ENCODE data around the gene GRIN2A.

The GRIN2A gene

GRCh38 chr16:9852003-9852402, 330.2 kb downstream of the GRIN2A start:
- DNase-seq (ENCODE audit: low read depth), result no peak

GRCh38 chr16:9850817-9851216, 331.4 kb downstream of the GRIN2A start:
- DNase-seq (ENCODE audit: low read depth), result no peak

DNA sequence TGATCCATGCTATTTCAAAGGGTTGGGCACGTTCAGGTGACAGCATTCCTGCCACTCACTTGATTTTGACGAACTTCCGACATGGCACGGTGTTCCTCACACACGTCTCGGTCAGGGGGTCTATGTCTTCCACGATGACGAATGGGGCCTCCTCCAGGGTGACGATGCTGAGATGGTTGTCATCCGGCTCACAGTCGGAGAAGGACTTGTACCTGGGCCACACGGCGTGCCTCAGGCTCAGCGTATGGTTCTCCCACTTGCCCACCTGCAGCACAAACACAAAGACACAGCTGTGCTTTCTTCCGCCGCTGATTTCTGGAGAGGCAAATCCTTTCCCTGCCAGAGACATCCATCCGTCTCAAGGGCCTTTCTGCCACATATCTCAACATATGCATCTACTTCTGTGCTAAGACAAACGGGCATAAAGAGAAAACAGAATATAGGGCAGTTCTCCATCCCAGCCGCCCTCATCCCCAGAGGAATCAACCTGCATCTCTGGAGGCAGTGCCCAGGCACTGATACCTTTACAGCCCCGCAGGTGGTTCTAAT, 332.5 kb downstream of the GRIN2A start:
- DNase-seq (ENCODE audit: low read depth), result no peak

DNA sequence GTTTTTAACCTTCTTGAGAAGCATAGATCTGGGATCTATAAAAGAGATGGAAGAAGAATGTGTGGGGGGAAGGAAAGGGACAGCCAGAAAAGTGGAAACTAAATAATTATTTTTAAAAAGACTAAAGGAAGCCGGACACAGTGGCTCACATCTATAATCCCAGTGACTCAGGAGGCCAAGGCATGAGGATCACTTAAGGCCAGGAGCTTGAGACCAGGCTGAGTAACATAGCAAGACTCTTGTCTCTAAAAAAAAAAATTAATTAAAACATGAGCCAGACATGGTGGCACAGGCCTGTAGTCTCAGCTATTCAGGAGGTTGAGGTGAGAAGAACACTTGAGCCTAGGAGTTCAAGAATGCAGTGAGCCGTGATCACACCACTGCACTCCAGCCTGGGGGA, 335.1 kb downstream of the GRIN2A start:
- no peak for DNase-seq (ENCODE audit: low read depth)

DNA sequence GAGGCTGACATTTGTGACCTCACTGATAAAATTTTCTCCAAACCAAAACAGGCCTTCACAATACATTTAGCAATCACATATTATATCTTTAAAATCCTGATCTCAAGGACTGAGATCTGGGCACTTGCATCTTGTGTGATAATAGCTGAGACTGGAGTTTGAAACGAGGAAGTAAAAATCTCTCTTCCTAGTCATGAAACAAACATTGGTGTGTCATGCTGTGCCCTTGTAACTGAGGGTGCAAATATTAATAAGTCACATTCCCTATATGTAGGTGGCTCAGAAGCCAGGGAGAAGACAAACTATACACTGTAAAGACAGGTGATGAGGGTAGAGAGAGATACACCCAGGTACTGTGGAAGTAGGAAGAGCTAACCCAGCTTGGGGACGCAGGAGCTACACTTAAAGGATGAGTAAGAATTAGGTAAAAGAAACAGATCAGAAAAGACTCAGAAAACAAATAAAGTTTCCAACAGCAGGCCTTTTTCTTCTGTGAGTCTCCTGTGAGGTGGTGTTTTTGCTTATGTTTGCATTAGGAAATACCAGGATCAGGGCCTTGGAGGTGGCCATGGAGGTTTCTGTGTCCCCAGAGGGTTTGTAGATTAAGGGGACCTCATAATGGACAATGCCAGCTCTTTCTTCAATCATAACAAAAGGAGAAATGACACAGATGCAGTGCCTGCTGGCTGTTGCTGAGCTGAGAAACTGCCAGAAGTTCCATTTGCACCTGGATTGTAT, 335.7 kb downstream of the GRIN2A start:
- no peak for DNase-seq (ENCODE audit: low read depth)

- no peak for DNase-seq (ENCODE audit: low read depth)
Observed at GRCh38 chr16:9845661-9846361, 336.4 kb downstream of the GRIN2A start.

GRCh38 chr16:9844361-9844760, 337.9 kb downstream of the GRIN2A start:
- no peak for DNase-seq (ENCODE audit: low read depth)

DNA sequence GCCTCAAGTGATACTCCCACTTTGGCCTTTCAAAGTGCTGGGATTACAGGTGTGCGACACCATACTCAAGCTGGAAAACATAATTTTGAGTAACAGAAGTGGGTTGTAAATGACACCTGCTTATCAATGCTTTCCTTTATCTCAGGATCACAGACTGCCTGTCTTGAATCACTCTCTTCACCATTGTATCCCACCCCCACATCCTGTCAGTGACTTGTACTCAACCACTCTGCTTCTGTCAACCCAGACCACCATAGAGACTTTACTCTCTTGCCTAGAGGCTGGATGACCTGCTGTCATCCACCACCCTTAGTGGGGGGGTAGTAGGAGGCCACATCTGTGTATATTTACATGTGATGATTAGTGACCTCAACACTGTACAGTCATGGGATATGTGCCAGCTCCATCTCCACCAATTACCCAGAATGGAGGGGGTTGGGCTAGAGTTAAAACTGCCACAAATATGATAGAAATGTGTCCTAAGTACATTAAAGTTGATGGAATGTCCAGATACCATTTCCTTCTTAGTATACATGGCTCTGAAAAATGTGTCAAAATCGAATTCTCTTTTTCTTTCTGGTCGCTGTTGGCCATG, 338.7 kb downstream of the GRIN2A start:
- DNase-seq (ENCODE audit: low read depth), result no peak

DNA sequence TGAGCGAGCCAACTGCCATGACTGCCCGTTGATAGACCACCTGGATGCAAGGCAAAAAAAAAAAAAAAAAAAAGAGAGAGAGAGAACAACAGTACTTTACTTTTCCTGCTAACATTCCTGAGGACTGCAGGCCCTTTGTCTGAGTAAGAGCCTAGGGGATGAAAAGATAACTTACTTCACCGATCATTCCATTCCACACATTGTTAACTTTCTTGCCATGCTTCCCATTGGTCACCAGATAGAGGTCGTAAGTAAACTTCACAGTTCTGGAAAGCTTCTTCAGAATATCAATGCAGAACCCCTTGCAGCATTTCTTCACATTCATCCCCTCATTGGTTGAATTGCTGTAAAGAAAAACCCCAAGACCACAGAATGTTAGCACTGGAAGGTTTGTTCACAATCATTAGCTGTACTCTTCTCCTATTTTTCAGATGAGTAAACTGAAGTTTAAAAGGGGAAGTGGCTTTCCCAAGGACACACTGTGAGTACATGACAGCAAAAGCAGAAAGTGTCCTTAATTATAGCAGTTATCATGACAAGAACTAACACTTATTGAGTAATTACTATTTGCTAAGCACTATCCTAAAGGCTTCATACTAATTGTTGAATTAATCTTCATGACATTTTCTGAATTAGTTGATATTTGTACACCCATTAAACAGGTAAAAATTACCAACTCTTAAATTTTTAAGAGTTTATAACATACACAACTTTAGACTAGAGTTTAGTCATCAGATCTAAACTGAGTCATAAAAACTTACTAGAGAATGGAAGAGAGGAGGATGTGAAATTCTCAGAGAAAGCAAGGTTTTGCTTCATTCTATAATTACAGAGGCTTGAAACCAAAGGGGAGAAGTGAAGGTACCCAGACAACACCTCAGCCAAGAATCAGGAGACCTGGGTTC, 341.2 kb downstream of the GRIN2A start:
- no peak for DNase-seq (ENCODE audit: low read depth)

DNA sequence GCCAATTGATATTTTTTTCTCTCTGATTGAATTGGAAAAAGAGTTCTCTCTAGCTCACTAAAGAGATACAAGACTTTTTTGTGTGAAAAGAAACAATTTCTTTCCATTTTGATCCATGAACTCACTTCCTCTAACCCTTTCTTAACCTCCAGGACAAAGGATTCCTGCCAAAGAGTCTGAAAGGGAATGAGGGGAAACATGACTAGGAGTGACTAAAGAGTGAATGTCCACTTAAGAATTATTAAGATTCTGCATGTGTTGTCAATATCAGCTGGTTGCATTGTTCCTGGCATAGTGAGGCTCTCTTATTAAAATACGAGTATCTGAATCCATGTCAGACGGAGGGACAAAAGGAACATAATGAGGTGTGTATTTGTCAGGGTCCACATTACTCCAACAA, 344.7 kb downstream of the GRIN2A start:
- no peak for DNase-seq (ENCODE audit: low read depth)

DNA sequence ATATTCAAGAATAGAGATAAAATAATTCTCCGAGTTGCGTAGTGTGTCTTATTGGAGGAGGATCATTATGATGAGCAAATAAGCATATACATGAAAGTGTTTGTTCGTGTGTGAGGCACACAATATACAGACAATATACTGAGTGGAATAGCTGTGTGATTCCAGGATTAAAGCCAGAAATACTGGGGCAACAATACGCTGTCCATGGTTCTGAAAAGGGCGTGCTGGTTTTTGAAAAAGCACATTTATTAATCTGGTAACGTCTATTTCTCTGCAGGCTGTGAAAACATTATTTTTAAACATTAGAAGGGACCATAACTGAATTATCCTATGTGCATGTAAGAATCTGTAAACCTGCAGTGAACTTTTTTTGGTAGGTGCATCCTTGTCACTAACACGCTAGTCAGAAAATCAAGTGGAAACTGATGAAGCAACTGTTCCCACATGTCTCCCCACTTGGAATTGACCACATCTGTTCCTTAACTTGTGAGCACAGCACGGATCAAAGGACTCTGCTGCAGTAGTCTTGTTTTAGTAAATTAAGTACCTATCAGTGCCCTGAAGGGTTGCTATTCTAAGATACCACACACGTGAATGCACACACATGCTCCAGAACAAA, 346.0 kb downstream of the GRIN2A start:
- DNase-seq (ENCODE audit: low read depth), result no peak

DNA sequence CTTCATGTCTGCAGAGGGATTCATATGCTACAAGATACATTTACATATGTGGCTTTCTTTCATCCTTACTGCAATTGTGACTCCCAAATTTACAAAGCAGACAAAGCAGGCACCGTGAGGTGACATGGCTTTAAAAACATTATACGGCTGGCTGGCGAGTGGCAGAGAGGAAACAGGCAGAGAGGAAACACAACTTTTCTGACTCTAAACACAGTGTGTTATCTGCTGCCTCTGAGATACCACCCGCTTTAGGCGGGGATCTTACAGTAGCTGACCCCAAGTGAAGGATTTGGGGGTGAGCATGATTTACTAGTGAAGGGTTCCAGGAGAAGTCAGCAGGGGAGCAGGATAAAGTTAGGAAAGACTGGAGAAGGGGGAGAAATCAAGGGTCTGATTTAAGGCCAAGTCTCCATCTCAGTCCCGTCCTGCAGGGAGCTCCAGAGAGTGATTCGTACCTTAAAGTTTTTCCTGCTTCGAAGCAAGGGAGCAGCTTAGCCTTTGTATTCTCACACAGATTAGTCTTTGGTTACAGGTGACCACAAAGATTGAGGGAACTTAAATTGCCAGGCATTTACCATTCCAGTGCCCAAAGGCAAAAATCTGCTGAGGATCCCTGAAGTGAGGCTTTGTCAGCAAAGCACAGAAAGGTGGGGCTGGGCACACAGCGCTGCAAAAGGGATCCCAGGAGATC, 355.0 kb downstream of the GRIN2A start:
- no peak for DNase-seq (ENCODE audit: low read depth)

- no peak for DNase-seq (ENCODE audit: low read depth)
Observed at GRCh38 chr16:9826656-9827055, 355.6 kb downstream of the GRIN2A start.

DNA sequence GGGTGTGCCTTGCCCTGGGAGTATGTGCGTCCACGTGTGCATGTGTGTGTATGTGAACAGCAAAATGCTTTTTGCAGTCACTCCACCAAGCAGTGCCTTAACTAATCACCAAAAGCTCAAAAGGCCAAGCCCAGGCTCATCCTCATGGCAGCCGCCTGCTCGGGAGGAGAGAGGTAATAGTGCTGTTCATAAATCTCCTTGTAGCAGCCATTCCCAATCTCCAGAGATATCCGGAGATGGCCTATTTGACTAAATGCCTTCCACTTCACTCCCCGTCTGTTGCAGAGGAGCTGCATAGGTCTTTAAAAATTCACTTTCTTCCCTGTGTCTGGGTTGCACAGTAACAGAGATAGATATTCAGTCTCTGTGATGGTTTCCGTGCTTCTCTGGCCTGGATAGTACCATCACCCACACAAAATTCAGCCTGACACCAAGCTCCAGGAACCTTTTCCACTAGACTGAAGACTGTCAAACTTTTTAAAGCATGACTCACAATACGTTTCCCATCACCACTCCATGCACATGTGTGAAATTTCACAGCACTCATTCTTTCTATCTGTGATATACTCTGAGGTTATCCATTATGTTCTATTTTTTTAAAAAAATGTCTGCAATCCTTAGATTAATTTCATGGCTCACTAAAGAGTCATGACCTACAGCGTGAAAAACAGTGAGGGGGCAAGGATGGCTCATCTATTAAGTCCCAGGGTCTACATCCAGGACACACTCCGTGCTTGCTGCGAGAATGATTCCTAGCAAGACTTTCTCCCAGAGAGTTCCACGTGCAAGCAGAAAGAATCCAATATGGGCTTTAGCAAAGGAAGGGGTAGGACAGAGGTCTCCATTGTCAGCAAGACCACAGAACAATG, 357.8 kb downstream of the GRIN2A start:
- DNase-seq (ENCODE audit: low read depth), result no peak

DNA sequence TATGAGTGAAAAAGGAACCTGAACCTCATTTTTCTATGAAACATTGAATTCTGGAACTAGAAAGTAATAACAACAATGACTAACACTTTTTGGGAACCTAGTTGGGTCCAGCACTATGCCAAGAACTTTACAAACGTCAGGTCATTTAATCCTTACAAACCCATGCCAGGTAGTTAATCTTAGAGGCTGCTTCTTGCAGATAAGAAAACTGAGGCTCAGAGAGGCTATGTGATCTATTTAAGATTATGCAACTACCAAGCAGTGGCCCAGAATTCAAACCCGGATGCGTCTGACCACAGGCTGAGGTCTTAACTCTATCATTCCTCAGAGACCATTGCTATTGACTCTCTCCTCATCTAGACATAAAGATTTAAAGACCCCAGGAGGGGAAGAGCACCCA, 358.7 kb downstream of the GRIN2A start:
- no peak for DNase-seq (ENCODE audit: low read depth)

GRCh38 chr16:9821970-9822369, 360.3 kb downstream of the GRIN2A start:
- no peak for DNase-seq (ENCODE audit: low read depth)

DNA sequence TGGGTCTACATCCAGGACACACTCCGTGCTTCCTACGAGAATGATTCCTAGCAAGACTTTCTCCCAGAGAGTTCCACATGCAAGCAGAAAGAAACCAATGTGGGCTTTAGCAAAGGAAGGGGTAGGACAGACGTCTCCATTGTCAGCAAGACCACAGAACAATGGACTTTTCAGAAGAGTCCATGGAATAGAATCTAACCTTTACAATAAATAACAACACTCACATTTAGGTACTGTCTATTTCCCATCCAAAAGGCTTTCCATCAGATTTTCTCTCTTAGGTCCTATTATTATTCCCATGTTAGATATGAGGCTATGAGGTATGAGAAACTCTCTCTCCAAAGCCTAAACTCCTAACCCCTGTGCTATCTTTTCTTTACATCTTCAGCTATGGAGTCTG, 360.9 kb downstream of the GRIN2A start:
- no peak for DNase-seq (ENCODE audit: low read depth)

- no peak for DNase-seq (ENCODE audit: low read depth)
Observed at GRCh38 chr16:9820476-9821246, 361.6 kb downstream of the GRIN2A start.

DNA sequence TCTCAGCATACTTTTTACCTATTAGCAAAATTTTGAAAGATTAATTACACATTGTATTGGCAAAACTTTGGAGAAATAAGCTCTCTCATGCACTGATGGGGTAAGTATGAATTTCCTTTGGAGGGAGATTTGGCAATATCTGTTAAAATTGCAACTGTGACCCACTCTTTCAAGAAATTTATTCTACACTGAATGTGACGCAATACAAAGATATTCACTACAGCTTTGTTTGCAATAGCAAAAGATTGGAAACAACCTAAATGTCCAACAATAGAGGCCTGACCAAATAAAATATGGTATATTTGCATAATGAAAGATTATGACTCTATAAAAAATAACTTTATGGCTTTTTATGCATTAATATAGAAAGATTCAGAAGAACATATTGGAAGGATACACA, 363.5 kb downstream of the GRIN2A start:
- DNase-seq (ENCODE audit: low read depth), result no peak
